Stimulated activated CD4-positive, alpha-beta T cell treated with anti-CD3 and anti-CD28 coated beads, Interleukin-2, amount 100 ng/mL, for 48 hours (primary cell): ENCODE data around the gene TIAM1.

ENCODE experiments used
- DNase-seq, 2 donors: peaks; one replicate each; pipeline ENCODE4 v3.0.0-alpha.2; 2020

The TIAM1 gene

DNA sequence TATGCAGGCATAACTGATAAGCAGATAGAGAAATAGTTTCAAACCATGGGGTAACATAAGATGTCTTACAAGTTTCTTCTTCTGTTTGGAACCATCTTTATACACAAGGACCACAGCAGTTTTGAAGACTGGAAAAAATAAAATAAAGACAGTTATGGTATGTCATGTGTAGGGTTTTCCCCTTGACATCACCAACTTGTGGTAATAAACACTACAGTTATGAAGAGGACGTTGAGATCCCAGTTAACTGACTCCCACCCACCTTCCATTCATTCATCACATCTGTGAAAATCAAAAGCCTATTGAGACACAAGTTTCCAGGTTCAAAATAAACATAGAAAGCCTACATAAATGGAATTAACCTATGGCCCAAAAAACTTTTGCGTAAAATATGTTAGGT lies 213.2 kb downstream of the TIAM1 start:
- DNase-seq, result no peak

DNA sequence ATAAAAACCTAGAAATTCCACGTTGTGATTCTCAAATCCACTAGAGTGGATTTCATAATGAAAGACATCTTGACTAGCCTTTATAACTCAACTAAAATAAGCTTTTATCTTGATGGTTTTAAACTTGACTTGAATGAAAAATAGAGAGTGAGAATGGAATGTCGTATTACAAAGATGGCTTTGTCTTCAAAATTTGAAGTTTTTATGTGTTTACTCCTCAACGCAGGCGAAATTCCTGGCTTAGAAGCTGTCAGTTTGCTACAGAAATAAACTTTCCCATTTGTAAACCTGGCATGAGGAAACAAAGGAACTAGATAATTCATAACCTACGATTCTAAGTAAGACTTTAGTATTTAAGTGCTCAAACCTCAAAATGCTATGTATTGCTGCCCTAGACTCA lies 215.8 kb downstream of the TIAM1 start:
- no peak for DNase-seq

DNA sequence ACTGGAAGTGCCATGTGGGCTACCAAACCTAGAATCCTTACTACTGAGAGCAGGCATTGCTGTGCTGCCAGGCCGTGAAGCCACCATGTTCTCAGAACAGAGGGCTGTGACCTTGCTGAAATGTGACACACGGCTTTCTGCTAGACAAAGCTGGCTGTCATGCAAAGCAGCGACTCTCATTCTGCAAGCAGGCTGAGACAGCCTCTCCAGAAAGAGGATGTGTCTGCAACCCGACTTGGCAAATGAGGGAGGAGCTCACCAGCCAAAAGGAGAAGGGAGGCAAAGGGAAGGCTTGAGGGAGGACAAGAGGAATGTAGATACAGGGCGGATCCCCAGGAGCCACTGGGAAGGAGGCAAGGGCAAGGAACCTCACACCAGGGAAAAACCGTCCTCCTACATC lies 220.1 kb downstream of the TIAM1 start:
- no peak for DNase-seq

DNA sequence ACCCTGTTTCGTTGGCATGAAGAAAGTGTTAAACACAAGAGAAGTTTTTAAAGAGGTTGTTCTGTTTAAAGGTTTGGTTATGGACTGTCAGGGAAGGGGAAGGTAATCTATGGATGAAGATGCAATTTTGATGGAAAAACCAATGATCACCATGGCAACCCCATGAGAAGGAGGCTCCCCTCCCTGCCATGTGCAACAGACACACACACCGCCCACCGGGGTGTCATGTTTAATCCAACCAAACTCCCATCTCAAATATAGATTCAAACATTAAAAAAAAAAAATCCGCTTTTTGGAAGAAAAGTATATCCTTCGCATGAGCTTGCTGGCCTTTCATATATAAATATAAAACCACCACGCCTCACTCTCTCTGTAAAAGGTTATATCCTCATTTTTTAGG lies 224.9 kb downstream of the TIAM1 start:
- no peak for DNase-seq

DNA sequence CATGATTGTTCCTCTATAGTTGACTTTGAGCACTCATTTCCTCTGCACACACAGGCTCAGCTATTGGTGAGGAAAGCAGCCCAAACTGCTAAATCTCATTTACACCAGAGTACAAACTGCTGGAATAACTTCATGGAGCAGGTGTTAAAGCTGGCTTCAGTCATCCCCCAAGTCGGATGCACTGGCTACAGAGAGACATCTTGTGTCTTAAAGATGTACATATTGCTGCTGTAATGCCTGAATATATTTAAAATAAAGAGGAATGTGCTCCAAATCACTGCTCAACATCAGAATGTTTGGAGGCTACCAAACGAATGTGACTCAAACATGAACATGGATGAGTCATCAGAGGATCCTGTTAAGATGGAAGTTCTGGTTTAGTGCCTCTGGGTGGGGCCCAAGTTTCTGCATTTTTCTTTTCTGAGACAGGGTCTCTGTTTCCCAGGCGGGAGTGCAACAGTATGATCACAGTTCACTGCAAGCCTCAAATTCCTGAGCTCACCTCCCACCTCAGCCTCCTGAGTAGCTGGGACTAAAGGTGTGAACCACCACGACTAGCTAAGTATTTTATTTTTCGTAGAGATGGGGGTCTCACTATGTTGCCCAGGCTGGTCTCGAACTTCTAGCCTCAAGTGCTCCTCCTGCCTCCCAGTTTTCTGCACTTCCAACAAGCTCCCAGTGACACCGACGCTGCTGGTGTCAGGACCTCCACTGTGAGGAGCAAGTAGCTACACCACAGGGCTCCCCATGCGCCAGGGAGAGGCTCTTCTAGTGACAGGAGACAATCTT lies 226.7 kb downstream of the TIAM1 start:
- DNase-seq, result no peak

DNA sequence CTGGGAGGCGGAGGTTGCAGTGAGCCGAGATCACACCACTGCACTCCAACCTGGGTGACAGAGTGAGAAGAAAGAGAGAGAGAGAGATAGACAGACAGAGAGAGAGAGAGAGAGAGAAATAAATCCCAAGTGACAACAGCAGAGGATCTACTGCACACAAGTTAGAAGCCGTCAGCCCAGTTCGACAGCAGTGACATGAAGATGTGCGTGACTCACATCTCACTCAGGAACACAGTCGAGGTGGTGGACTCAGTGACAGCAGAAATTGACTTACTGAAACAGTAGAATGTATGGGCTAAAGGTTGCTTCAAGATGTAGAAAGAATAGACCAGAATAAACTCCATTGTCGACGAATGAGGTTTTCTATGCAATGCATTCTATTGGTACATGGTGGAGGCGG lies 228.8 kb downstream of the TIAM1 start:
- DNase-seq, result no peak

DNA sequence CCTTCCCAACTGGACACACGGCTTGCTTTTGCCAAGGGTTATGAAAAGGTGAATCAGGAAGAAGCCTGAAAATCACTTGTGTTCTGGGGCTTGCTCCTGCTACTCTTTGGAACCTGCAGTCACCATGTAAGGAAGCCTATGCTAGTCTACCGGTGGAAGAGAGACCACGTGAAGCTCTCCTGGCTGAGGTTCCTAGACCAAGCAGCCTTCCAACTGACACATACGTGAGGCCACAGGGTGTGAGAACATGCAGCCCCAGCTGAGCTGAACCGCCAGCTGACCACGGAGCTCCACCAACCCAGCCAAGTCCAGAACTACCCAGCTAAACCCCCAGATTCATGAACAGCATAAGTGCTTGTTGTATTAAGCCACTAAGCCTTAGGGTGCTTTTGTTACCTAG lies 233.0 kb downstream of the TIAM1 start:
- DNase-seq, result no peak

DNA sequence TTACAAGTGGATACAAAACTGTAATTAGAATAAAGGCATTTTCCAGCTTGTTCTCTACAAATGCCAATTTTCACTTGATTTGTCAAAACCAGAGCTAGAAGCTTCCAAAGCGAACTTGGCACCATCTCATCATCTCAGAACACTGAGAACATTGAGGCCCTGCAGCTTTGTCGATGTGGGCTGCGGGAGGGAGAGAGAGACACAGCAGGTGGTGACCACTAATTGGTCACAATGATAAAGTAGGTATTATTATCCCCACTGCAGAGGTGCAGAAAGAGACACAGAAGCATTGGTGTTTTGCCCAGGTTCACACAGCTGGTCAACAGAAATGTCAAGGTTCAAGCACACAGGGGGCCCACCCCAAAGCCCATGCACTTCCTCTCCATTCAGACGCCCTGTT lies 233.6 kb downstream of the TIAM1 start:
- DNase-seq, result no peak

DNA sequence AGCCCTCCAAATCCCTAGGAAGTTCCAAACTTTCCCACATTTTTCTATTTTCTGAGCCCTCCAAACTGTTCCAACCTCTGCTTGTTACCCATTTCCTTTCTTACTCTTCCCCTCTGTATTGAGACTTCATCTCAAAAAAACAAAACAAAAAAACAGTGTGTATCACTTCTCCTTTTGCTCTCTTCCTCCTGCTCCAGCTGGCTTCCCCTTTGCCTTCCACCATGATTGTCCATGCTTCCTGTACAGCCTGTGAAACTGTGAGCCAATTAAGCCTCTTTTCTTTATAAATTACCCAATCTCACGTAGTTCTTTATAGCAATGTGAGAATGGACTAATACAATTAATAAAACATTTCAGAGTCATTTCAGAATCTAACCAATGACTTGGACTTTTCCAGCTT lies 236.2 kb downstream of the TIAM1 start:
- DNase-seq, result no peak

DNA sequence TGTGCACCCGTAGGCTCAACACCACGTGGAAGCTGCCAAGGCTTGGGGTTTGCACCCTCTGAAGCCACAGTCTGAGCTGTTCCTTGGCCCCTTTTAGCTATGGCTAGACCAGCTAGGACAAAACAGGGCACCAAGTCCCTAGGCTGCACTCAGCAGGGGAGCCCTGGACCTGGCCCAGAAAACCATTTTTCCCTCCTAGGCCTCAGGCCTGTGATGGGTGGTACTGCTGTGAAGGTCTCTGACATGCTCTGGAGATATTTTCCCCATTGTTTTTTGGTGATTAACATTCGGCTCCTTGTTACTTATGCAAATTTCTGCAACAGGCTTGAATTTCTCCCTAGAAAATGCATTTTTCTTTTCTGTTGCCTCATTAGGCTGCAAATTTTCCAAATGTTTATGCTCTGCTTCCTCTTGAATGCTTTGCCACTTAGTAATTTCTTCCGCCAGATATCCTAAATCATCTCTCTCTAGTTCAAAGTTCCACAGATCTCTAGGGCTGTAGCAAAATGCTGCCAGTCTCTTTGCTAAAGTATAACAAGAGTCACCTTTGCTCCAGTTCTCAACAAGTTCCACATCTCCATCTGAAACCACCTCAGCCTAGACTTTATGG lies 236.8 kb downstream of the TIAM1 start:
- no peak for DNase-seq

DNA sequence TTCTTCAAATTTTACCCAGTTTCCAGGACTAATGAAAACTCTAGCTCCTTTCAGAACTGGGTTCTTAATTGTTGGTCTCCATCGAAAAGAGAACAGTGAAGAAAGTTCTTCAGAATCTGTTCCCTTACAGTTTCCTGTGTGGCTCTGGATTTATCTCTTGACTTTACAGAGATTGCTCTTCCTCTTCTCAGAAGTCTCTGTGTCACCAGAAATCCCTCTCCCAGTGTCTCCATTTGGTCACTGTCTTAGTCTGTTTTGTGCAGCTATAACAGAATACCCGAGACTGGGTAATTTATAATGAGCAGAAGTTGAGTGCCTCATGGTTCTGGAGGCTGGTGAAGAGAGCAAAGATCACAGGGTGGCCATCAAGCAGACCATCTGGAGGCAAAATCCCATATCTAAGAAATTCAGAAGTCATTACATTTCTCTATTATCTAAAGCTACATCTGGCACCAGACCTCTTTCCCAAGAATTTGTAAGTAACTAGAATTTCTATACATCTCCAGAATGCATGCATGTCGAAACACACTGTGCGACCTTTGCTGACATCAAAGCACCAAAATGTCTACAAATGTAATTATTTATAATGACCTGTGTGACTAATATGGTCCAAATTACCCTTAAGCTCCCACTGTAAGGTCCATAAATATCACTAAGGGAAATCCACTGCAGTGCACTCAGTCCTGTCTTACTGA lies 240.3 kb downstream of the TIAM1 start:
- DNase-seq, result no peak

DNA sequence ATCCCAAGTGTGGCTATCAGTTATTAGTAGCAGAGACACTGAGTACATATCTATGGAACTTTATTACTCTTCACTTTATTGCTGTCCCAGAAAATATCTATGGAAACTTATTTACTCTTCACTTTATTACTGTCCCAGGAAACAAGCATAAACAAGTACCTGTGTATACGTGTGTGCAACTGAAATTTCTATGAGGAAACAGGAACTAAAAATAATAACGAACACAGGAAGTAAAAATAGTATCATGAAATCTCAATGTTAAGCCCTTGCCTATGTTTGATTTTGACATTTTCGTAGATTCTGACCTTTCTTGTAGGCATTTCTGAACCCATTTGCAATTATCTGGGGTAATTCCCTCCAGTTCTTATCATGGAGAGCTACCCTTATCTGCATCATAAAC lies 240.9 kb downstream of the TIAM1 start:
- DNase-seq, result no peak

DNA sequence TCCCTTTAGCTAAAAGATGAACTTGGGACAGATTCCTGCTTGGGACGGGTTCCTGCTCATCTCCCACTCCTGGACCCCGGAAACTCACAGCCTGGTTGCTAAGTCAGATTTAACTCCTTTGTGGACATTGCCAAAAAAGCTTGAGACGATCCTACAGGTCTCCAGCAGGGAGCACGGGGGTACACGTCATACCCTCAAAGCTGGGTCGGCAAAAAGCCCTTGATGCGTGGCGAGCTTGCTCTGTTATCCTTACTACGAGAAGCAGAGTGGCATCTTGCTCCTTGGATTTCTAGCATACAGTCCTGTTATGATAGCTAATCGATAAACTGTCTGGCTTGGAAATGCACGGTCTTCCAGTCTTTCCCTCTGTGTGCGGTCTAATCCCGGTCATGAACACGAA lies 244.9 kb downstream of the TIAM1 start:
- DNase-seq, result no peak

DNA sequence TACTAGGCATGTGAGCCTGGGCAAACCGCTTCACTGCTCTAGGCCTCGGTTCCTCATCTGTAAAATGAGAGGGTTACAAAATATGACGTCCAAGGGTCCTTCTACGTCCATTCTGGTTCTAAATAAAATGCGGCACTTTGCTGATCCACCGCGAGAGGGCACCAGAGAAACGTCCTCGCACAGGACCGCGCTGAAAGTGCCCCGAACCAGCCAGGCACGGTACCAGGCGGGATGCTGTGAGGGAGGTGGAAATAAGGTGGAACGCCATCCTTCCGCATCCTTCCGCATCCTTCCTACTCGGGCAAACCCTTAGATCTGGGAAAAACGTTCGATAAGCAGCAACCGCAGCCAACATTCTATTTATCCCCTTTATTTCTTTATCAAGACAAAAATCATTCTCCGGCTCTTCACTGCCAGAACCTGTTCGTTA lies 245.5 kb downstream of the TIAM1 start:
- peak; percentile 72 to 77 for DNase-seq

DNA sequence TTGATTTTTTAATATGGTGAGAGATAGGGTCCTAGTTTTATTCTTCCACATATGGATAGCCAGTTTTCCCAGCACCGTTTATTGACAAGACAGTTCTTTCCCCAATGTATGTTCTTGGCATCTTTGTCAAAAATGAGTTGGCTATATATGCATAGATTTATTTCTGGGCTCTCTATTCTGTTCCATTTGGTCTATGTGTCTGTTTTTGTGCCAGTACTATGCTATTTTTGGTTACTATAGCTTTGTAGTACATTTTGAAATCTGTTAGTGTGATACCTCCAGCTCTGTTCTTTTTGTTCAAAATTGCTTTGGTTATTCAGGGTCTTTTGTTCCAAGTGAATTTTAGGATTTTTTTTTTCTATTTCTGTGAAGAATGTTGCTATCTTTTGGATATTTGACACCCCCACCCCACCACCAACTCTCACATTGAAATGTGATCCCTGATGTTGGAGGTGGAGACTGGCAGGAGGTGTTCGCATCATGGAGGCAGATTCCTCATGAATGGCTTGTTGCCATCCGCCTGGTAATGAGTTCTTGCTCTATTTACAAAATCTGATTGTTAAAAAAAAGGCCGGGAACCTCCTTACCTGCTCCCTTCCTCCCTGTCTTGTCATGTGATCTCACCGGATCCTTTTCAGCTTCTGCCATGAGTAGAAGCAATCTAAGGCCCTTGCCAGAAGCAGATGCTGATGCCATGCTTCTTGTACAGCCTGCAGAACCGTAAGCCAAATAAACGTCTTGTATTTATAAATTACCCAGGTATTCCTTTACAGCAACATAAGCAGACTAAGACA lies 251.0 kb downstream of the TIAM1 start:
- no peak for DNase-seq

DNA sequence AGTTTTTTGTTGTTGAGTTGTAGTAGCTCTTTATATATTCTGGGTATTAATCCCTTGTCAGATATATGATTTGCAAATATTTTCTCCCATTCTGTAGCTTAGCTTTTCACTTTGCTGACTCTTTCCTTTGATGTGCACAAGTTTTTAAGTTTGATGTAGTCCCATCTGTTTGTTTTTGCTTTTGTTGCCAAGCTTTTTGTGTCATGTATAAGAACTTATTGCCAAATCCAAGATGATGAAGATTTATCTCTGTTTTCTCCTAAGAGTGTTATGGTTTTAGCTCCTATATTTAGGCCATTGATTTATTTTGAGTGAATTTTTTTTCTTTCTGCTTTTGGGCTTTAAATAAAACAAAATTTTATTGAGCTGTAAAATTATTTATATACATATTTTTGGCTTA lies 253.7 kb downstream of the TIAM1 start:
- no peak for DNase-seq

DNA sequence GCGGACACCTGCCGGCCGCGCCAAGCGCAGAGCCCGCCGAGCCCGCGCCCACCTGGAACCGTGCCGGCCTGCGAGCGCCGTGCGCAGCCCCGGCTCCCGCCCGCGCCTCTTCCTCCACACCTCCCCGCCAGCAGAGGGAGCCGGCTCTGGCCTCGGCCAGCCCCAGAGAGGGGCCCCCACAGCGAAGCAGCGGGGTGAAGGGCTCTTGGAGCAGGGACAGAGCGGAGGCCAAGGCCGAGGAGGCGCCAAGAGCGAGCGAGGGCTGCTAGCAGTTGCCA lies 255.6 kb downstream of the TIAM1 start:
- DNase-seq, result no peak

DNA sequence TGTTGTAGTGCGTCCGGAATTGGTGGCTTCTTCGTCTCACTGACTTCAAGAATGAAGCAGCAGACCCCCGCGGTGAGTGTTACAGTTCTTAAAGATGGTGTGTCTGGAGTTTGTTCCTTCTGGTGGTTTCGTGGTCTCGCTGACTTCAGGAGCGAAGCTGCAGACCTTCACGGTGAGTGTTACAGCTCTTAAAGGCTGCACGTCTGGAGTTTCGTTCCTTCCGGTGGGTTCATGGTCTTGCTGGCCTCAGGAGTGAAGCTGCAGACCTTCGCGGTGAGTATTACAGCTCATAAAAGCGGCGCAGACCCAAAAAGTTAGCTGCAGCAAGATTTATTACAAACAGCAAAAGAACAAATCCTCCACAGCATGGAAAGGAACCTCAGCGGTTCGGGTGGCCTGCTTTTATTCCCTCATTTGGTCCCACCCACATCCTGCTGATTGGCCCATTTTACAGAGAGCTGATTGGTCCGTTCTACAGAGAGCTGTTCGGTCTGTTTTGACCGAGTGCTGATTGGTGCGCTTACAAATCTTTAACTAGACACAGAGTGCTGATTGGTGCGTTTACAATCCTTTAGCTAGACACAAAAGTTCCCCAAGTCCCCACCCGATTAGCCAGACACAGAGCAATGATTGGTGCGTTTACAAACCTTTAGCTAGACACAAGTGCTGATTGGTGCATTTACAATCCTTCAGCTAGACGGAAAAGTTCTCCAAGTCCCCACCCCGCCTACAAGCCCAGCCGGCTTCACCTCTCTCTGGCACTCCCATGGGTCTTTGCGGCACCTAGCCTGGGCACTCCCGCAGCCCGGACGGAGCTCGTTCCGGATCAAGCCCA lies 256.2 kb downstream of the TIAM1 start:
- DNase-seq, result no peak

DNA sequence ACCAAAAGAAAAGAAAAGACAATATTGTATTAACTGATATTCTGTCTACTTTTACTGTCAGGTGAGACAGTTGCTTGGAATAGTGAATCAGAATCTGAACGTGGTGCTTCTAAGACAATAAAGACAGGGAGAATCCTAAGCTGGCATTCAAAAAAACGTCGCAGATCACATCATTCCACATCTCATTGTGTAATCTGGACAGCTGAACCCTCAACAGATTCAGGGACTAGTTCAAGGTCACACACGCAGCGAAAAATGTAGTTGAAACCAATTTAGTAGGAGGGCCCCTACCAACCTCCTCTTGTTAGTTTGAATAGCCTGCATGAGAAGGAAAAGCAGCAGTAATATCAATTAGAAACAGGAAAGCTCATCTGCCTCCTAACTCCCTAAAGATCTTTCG lies 259.4 kb downstream of the TIAM1 start:
- DNase-seq, result no peak

DNA sequence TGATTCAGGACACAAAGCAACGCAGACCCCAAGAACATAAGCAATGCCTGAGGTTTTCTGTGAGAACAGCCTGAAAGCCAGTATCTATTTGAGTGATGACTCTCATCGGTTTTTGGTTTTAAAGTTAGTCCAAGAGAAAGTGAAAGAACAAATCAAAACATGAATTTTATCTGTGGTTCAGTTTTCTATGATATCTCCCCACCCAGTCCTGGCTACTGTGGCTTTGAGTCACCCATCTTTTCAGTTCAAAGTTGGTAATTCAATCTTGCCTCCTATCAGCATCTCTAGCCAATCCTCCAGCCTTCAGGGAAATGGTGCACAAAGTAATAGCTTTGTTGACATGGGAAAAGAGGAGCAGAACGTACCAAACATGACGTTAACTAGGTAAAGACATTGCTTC lies 265.3 kb downstream of the TIAM1 start:
- DNase-seq, result no peak

DNA sequence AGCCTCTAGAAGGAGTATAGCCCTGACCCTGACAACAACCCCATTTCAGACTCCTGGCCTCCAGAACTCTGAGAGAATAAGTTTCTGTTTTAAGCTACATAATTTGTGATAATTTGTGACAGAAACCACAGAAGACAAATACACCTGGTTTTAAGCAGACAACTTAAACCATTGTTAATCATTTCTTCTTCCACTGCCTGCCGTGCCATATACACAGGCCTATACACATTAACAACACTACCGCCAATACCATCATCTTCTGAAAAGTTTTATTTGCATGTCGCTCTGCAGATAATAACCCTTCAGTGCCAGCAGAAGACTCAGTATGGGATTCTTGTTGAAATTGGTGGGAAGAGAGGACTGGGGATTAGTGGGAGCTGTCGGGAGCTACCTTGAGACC lies 265.8 kb downstream of the TIAM1 start:
- no peak for DNase-seq

DNA sequence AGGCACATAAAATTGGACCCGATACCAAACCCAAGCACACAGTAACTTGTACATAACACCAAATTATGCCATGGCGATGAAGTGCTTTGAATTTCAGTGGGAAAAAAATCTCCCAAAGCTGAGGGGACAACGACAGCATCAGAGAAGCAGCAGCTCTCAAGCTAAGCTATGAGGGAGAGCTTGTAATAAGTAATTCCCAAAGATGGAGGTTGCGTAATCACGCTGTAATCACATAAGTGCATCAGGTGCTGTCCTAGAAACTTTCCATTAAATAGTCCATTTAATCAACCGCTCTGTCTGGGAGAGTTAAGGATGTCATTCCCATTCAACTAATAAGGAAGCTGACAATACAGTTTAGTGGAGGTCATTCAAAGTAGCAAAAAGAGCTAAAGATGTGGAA lies 268.2 kb downstream of the TIAM1 start:
- DNase-seq, result no peak

DNA sequence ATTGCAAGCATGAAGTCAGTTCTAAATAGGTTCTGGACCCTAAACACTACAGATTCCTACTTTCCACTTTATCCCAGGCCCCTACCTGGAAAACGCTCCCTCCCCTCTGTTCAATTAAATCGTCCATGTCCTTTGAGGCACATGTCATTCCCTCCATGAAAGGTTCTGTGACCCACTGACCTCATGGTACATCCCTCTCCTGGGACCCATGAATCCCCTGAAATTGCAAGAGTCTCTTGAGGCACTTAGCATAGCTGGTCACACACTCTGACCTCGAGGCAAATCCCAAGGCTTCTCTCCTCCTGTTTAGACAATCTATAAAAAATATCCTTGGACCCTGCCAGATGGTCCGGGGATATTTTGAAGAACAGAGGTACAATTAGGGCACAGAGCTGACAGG lies 271.5 kb downstream of the TIAM1 start:
- DNase-seq, result no peak
